ENCODE data around the gene CALML6. TPM values are rescaled to one million over a fixed set of nuclear protein-coding genes. Genes with fewer than 3 reads are reported as not detected.

Gene CALML6
- total RNA-seq, 1 experiment from 2014 or later, result 1.7 TPM

DNA sequence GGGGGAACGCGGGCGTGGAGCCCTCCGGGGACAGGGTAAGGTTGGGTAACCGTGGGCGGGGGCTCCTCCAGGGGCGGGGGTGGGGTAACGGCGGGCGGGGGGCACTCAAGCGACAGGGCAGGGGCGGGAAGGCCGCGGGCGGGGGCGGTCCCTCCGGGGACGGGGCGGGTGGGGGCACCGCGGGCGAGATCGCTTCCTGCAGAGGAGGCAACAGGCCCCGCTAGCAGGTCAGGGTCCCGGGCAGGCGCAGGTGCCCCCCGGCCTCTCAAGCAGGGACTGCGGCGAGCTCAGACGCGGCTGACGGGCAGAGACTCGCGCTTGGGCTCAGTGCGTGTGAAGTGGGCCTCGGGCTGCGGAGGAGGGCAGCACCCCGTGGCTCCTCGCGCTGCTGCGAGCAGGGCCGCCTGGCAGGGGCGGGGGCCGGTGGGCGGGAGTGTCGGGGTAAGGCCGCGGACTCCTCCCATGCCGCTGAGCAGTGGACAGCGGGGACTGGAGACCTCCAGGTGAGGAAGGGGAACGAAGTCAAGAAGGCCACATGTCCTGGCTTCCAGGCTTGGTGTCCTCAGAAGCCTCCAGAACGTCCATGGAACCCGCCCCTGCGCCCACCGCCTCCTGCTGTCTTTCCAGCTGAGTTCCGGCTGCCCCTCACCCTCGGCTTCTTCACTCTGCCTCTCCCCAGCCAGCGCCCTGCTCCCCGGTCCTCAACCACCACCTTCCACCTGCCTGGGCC is 23.5 kb upstream of the CALML6 start:
- WGBS (ENCODE audit: extremely low coverage, insufficient read length, low lambda C conversion rate), result no CpG with 5 or more reads among the region's 59 CpGs
- peak overlapping the region in 2 of 3 experiments; percentile 25 to 40; a peak in 2 of 7 replicates for H3K27ac Mint-ChIP-seq

More for the DNA sequence above, 23.5 kb upstream of the CALML6 start:
- TF ChIP-seq, protein P1, sequence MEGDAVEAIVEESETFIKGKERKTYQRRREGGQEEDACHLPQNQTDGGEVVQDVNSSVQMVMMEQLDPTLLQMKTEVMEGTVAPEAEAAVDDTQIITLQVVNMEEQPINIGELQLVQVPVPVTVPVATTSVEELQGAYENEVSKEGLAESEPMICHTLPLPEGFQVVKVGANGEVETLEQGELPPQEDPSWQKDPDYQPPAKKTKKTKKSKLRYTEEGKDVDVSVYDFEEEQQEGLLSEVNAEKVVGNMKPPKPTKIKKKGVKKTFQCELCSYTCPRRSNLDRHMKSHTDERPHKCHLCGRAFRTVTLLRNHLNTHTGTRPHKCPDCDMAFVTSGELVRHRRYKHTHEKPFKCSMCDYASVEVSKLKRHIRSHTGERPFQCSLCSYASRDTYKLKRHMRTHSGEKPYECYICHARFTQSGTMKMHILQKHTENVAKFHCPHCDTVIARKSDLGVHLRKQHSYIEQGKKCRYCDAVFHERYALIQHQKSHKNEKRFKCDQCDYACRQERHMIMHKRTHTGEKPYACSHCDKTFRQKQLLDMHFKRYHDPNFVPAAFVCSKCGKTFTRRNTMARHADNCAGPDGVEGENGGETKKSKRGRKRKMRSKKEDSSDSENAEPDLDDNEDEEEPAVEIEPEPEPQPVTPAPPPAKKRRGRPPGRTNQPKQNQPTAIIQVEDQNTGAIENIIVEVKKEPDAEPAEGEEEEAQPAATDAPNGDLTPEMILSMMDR (conservative IDR thresholded peaks at IDR 0.05), result no peak
- Mint-ChIP-seq H3K4me1 (peaks cover 43 to 48% of the 10 kb centered on the region in 2 experiments), H3K27me3 (ENCODE audit: low read depth) (peaks cover 6% of the 10 kb centered on the region; the same call in 1 of the 2 replicates), H3K4me3 (peak overlapping the region; percentile 70 to 85), H3K36me3 (ENCODE audit: insufficient read depth in 1 of 3, low read depth in 3 of 3) (peaks cover 4 to 10% (median 8%) of the 10 kb centered on the region in 3 experiments; a peak in 6 of 7 replicates), H3K9me3 (no peaks in the 10 kb centered on the region; a peak in 1 of 5 replicates)
- peak overlapping the region; percentile 60 for H3K14ac ChIP-seq (ENCODE audit: insufficient read depth, low read length)
- H2BK12ac ChIP-seq (ENCODE audit: insufficient read length, low read depth, low read length), result no peak overlapping the region
- no peaks in the 10 kb centered on the region for H3K9me3 ChIP-seq (ENCODE audit: control insufficient read depth, low read depth, low read length)
- H3K4ac ChIP-seq (ENCODE audit: low read depth, low read length), result no peak overlapping the region
- H3K4me2 ChIP-seq (ENCODE audit: insufficient read depth, insufficient read length, low read length), result peak overlapping the region; percentile 70
- H2BK20ac ChIP-seq (ENCODE audit: low read depth, low read length, poor library complexity, severe bottlenecking), result no peak overlapping the region
- H2BK5ac ChIP-seq (ENCODE audit: insufficient read length, low read length), result no peak overlapping the region
- H3K79me1 ChIP-seq (ENCODE audit: insufficient read depth, low read depth, low read length, poor library complexity, severe bottlenecking), result no peaks in the 10 kb centered on the region
- H3K18ac ChIP-seq (ENCODE audit: insufficient read length, low read depth, low read length), result peak overlapping the region; percentile 23
- peak; percentile 69 for DNase-seq
- no peak overlapping the region for H4K91ac ChIP-seq (ENCODE audit: insufficient read length, low read depth, low read length)
- no peak overlapping the region for H3T11ph ChIP-seq (ENCODE audit: low read length)
- H3K27ac ChIP-seq (ENCODE audit: insufficient read length, low read depth, low read length), result no peak overlapping the region
- peak overlapping the region; percentile 45 for H3K9ac ChIP-seq (ENCODE audit: extremely low read depth, insufficient read length, low read length)
- H3K23ac ChIP-seq (ENCODE audit: insufficient read length, low read depth, low read length), result no peak overlapping the region
- no peak overlapping the region for H2BK15ac ChIP-seq (ENCODE audit: low read depth, low read length)
- no peak overlapping the region for H3K56ac ChIP-seq (ENCODE audit: insufficient read length, low read depth, low read length)
- peaks cover 32% of the 10 kb centered on the region; the same call in 1 of the 2 replicates for H3K79me2 ChIP-seq (ENCODE audit: insufficient read depth, low read length)
- H2BK120ac ChIP-seq (ENCODE audit: low read depth, low read length, poor library complexity, severe bottlenecking), result no peak overlapping the region
- H3K23me2 ChIP-seq (ENCODE audit: insufficient read length, low read depth, low read length, poor library complexity, severe bottlenecking), result peaks cover 6% of the 10 kb centered on the region
- H4K20me1 ChIP-seq (ENCODE audit: control insufficient read depth, insufficient read depth, insufficient read length), result no peaks in the 10 kb centered on the region
- no peak overlapping the region for H4K5ac ChIP-seq (ENCODE audit: insufficient read length, low read depth, low read length)
- H2AFZ ChIP-seq (ENCODE audit: low read length), result no peak overlapping the region
- H4K8ac ChIP-seq (replicated peaks; ENCODE audit: insufficient read length, low read depth, low read length), result no peak overlapping the region
- peaks cover 5% of the 10 kb centered on the region; the same call in 1 of the 2 replicates for H3K4me1 ChIP-seq (ENCODE audit: insufficient read depth, low read length)
- no peaks in the 10 kb centered on the region; the same call in none of the 2 replicates for H3K27me3 ChIP-seq (ENCODE audit: insufficient read depth, low read length)
- H2AK5ac ChIP-seq (ENCODE audit: insufficient read length, low read length), result no peak overlapping the region

All from H9 (cell line).